Smooth muscle cell (in vitro differentiated cells): ENCODE data around the gene TNIP1. TPM values are rescaled to one million over a fixed set of nuclear protein-coding genes. Genes with fewer than 3 reads are reported as not detected.
A peak's percentile ranks its signal among the peaks of the same experiment; 100 is the strongest.

Experiments
- DNase-seq: peaks from one replicate; lab custom pipeline; 2025; ENCODE audit not compliant: unreplicated experiment; lab: John Stamatoyannopoulos, UW
- H2AFZ ChIP-seq: fragments of 200-600 bp; sonication (generic); 2 replicates; pipeline ENCODE4 v1.6.0; 2016; ENCODE audit warnings: antibody characterized with exemption, low read depth, mild to moderate bottlenecking
- H3F3A ChIP-seq: fragments of 200-600 bp; sonication (generic); 2 replicates; pipeline ENCODE4 v1.6.0; 2017; ENCODE audit warnings: antibody characterized with exemption, low read depth
- H3K27ac ChIP-seq: fragments of 200-600 bp; sonication (generic); 2 replicates; pipeline ENCODE4 v1.5.1; 2016; ENCODE audit warnings: low read depth, mild to moderate bottlenecking
- H3K27me3 ChIP-seq: fragments of 200-600 bp; sonication (generic); 2 replicates; pipeline ENCODE4 v1.6.1; 2016; ENCODE audit warnings: low read depth, mild to moderate bottlenecking
- H3K36me3 ChIP-seq: fragments of 200-600 bp; sonication (generic); 2 replicates; pipeline ENCODE4 v1.5.1; 2016; ENCODE audit warnings: low read depth
- H3K4me1 ChIP-seq: fragments of 200-600 bp; sonication (generic); 2 replicates; pipeline ENCODE4 v1.5.1; 2016; ENCODE audit warnings: low read depth
- H3K4me2 ChIP-seq: fragments of 200-600 bp; sonication (generic); 2 replicates; pipeline ENCODE4 v1.6.0; 2016; ENCODE audit warnings: mild to moderate bottlenecking
- H3K4me3 ChIP-seq: fragments of 200-600 bp; sonication (generic); 2 replicates; pipeline ENCODE4 v1.5.1; 2016; ENCODE audit warnings: mild to moderate bottlenecking
- H3K79me2 ChIP-seq: fragments of 200-600 bp; sonication (generic); 2 replicates; pipeline ENCODE4 v1.6.0; 2016; ENCODE audit warnings: low read depth, mild to moderate bottlenecking
- H3K9ac ChIP-seq: fragments of 200-600 bp; sonication (generic); 2 replicates; pipeline ENCODE4 v1.6.0; 2016; ENCODE audit warnings: low read depth
- H3K9me3 ChIP-seq: fragments of 200-600 bp; sonication (generic); replicated peaks from 2 replicates; pipeline ENCODE4 v1.5.1; 2016; ENCODE audit warnings: low read depth
- H4K20me1 ChIP-seq: fragments of 200-600 bp; sonication (generic); 2 replicates; pipeline ENCODE4 v1.6.0; 2016; ENCODE audit warnings: low read depth
- WGBS: methylation state at CpG from one replicate; pipeline ENCODE4 v1.1.7; 2016; ENCODE audit warnings: low lambda C conversion rate; 5-methylcytosine and 5-hydroxymethylcytosine counted together
- polyA plus RNA-seq: library from polyadenylated mRNA; unstranded; fragments of >200 nt; fragmentation: Nextera tagmentation; extraction: Ambion mirVana; gene quantifications from 2 replicates; pipeline ENCODE4 v1.2.1, GENCODE V29; 2016
- total RNA-seq: library from RNA; depleted of rRNA; stranded (reverse); fragments of >200 nt; gene quantifications from 2 replicates; pipeline ENCODE4 v1.2.3, GENCODE V29; 2014
- TF ChIP-seq, protein P1 (sequence below): fragments of 200-600 bp; sonication (generic); IDR thresholded peaks from 2 replicates; pipeline ENCODE4 v1.5.1; 2017; ENCODE audit warnings: borderline replicate concordance, mild to moderate bottlenecking, antibody characterized with exemption; ENCODE audit not compliant: insufficient read depth, poor library complexity, severe bottlenecking

TNIP1 gene
- total and polyA plus RNA-seq, 2 experiments from 2014 or later: 51.4 to 73.7 TPM

DNA sequence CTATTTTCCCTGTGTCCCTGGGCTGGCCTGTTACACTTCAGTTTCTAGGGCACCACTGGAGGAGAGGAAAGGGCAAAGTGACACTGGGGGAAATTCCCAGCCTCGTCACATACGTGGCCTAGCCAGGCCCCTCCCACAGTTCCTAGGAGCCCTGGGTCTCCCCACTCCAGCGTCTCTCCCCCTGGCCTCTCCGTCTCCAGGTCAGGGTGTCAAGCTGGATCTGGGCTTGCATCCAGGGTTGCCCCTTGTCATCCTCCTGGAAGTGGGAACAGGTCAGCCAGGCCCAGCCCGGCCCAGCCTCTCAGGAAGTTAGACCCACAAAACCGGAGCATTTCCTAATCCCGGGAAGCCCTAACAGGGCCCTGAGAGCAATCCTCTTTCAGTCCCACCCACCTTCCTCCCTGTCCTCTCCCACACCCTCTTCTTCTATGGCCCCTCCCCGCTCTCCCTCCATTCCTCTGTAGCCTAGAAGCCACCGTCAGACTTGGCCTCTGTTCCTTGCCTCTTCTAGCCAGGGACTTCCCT lies 4.7 kb upstream of the TNIP1 start:
- peak; percentile 42 for DNase-seq
- peaks cover 12% of the 10 kb centered on the region for H3K4me1 ChIP-seq
- no peaks in the 10 kb centered on the region for H3K36me3 ChIP-seq
- no peak overlapping the region for H3K4me3 ChIP-seq
- H3K9ac ChIP-seq: peak overlapping the region; percentile 76
- WGBS: 40% methylated on average over 9 of the region's 9 CpGs
- H2AFZ ChIP-seq: no peak overlapping the region
- peak overlapping the region; percentile 75 for H3K4me2 ChIP-seq
- no peaks in the 10 kb centered on the region for H4K20me1 ChIP-seq
- TF ChIP-seq, protein P1, sequence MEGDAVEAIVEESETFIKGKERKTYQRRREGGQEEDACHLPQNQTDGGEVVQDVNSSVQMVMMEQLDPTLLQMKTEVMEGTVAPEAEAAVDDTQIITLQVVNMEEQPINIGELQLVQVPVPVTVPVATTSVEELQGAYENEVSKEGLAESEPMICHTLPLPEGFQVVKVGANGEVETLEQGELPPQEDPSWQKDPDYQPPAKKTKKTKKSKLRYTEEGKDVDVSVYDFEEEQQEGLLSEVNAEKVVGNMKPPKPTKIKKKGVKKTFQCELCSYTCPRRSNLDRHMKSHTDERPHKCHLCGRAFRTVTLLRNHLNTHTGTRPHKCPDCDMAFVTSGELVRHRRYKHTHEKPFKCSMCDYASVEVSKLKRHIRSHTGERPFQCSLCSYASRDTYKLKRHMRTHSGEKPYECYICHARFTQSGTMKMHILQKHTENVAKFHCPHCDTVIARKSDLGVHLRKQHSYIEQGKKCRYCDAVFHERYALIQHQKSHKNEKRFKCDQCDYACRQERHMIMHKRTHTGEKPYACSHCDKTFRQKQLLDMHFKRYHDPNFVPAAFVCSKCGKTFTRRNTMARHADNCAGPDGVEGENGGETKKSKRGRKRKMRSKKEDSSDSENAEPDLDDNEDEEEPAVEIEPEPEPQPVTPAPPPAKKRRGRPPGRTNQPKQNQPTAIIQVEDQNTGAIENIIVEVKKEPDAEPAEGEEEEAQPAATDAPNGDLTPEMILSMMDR: no peak
- H3F3A ChIP-seq: peaks cover 14% of the 10 kb centered on the region
- H3K27ac ChIP-seq: peak overlapping the region; percentile 91
- no peaks in the 10 kb centered on the region for H3K9me3 ChIP-seq
- H3K79me2 ChIP-seq: no peaks in the 10 kb centered on the region
- H3K27me3 ChIP-seq: no peaks in the 10 kb centered on the region

DNA sequence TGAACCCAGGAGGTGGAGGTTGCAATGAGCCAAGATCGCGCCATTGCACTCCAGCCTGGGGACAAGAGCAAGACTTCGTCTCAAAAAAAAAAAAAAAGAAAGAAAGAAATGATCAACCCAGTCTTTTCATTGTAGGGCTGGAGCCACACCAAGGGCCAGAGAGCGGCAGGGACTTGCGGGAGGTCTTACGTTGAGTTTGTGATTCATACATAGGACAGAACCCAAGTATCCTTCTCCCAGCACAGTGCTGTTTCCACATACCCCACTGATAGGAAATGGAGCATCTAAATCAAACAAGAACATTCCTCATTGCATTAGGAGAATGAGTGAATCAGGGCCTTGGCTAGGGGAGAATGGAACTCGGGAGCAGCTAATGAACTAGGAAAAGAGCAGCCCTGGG lies 3.5 kb upstream of the TNIP1 start:
- H3K9me3 ChIP-seq: no peaks in the 10 kb centered on the region
- peak overlapping the region; percentile 91 for H3K27ac ChIP-seq
- no peaks in the 10 kb centered on the region for H3K36me3 ChIP-seq
- no peaks in the 10 kb centered on the region for H3K27me3 ChIP-seq
- no peak overlapping the region for H3K4me3 ChIP-seq
- H3K79me2 ChIP-seq: peaks cover 11% of the 10 kb centered on the region
- TF ChIP-seq, protein P1: no peak
- H4K20me1 ChIP-seq: peaks cover 8% of the 10 kb centered on the region
- whole genome bisulfite sequencing: 90% methylated on average over 7 of the region's 7 CpGs
- DNase-seq: no peak
- H3K9ac ChIP-seq: peak overlapping the region; percentile 76
- peaks cover 12% of the 10 kb centered on the region for H3K4me1 ChIP-seq
- H3K4me2 ChIP-seq: no peak overlapping the region
- no peak overlapping the region for H2AFZ ChIP-seq
- peaks cover 14% of the 10 kb centered on the region for H3F3A ChIP-seq

DNA sequence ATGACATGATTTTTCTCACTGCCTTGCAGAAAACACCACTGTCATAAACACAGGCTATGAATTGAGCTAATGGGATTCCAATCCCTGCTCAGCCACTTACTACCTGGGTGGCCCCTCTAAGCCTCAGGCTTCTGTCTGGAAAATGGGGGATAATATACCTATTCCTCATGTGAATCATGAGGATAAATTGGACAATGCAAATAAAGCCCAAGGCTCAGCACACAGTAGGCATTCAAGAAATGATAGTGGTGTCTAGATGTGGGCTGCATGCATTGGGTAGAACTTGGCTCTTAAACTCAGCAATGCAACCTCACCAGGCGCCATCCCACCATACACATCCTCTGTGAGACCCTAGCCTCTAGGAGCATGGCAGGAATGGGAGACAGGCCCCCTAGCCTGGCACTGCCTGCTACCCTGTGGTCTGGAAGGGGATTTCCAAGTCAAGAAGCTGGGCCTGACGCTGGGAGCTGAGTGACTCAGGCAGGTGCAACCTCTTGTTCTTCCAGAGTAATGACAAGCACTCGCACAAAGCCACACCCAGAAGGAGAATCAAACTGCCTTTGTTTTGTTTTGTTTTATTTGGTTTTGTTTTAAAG lies 2.3 kb upstream of the TNIP1 start:
- Histone ChIP-seq H3K79me2 (peaks cover 22% of the 10 kb centered on the region), H3K36me3 (no peaks in the 10 kb centered on the region), H3K4me3 (no peak overlapping the region), H3F3A (peaks cover 14% of the 10 kb centered on the region), H3K27me3 (no peaks in the 10 kb centered on the region), H3K9me3 (no peaks in the 10 kb centered on the region), H4K20me1 (peaks cover 20% of the 10 kb centered on the region), H3K27ac (peak overlapping the region; percentile 100), H2AFZ (no peak overlapping the region), H3K9ac (peak overlapping the region; percentile 99), H3K4me1 (peaks cover 12% of the 10 kb centered on the region), H3K4me2 (peak overlapping the region; percentile 89)
- DNase-seq: no peak
- TF ChIP-seq, protein P1: no peak
- 77% methylated on average over 3 of the region's 3 CpGs for WGBS
